HepG2 (cell line): ENCODE results near the gene NCBP1. TPM values are rescaled to one million over a fixed set of nuclear protein-coding genes. Genes with fewer than 3 reads are reported as not detected.

Experiments used
- ATAC-seq: fragments of 200-7000 bp; cut with Tn5 transposase; 3 replicates; pipeline ENCODE4 v1.9.1; 2020; ENCODE audit warnings: mild to moderate bottlenecking, moderate library complexity
- BruUV-seq: library from RNA; stranded (reverse); fragments of 400-500 nt; replicated peaks from 2 replicates; lab custom pipeline; 2021; lab: Mats Ljungman, UMichigan
- CTCF ChIA-PET: fragments of 300-600 bp; formaldehyde crosslinking; extraction: SDS; loops from one replicate; lab custom pipeline; 2021; ENCODE audit warnings: low total read pairs, inconsistent platforms, low intra/inter-chr PET ratio; lab: Yijun Ruan, JAX
- POLR2A ChIA-PET: fragments of 350-600 bp; sonication (Branson Sonifier 250); formaldehyde crosslinking; loops from one replicate; lab custom pipeline; 2020; ENCODE audit warnings: antibody characterized with exemption, inconsistent platforms; lab: Yijun Ruan, JAX
- DNase-seq: peaks from one replicate; pipeline ENCODE4 v3.0.0-alpha.2; 2015; ENCODE audit warnings: low spot score
- FAIRE-seq: peaks from 3 replicates; lab custom pipeline; 2011; peaks lifted over from hg19 to GRCh38; lab: Jason Lieb, UNC
- H2AFZ ChIP-seq: one replicate; pipeline ENCODE4 v1.6.1; 2011; ENCODE audit warnings: low read length, inconsistent platforms
- H3K27ac ChIP-seq: fragments of 300-600 bp; 3 replicates; pipeline ENCODE4 v1.8.0; 2011; ENCODE audit warnings: mixed run types, mild to moderate bottlenecking, mixed read lengths, low read length, inconsistent platforms; ENCODE audit not compliant: insufficient read depth; ENCODE audit errors: extremely low read length
- H3K27me3 ChIP-seq, 2 experiments: fragments of 200-600 bp in 1 of 2; 2 replicates in 1 of 2; 3 replicates in 1 of 2; pipeline versions ENCODE4 v1.6.0 to v1.8.0; 2011; ENCODE audit warnings: low read length in 2 of 2, mild to moderate bottlenecking in 2 of 2, moderate library complexity in 2 of 2, inconsistent platforms in 1 of 2; ENCODE audit not compliant: insufficient read depth in 2 of 2, control insufficient read depth in 1 of 2
- H3K36me3 ChIP-seq, 2 experiments: fragments of 200-600 bp in 1 of 2; replicated peaks in 1 of 2; 2 replicates in 1 of 2; 3 replicates in 1 of 2; pipeline versions ENCODE4 v1.5.1 to v1.8.0; 2011; ENCODE audit warnings: low read length in 2 of 2, inconsistent platforms in 1 of 2; ENCODE audit not compliant: insufficient read depth in 2 of 2, control insufficient read depth in 1 of 2
- H3K4me1 ChIP-seq: 2 replicates; pipeline ENCODE4 v1.5.1; 2012; ENCODE audit warnings: low read length, inconsistent platforms; ENCODE audit not compliant: insufficient read depth
- H3K4me2 ChIP-seq: 2 replicates; pipeline ENCODE4 v1.6.0; 2011; ENCODE audit warnings: low read depth, low read length, inconsistent platforms
- H3K4me3 ChIP-seq, 3 experiments: fragments of 200-600 bp in 1 of 3; sonication (generic), shearing (Covaris generic) in 1 of 3; replicated peaks in 1 of 3; 2 replicates each; pipeline ENCODE4 v1.5.1; 2011 to 2016; ENCODE audit warnings: low read length in 3 of 3, inconsistent platforms in 2 of 3, low read depth in 2 of 3, mild to moderate bottlenecking in 2 of 3, control low read depth in 1 of 3, mixed read lengths in 1 of 3; ENCODE audit not compliant: insufficient read depth in 1 of 3
- H3K79me2 ChIP-seq: one replicate; pipeline ENCODE4 v1.6.1; 2011; ENCODE audit warnings: low read length, inconsistent platforms; ENCODE audit not compliant: insufficient read depth
- H3K9ac ChIP-seq: 2 replicates; pipeline ENCODE4 v1.6.0; 2011; ENCODE audit warnings: mild to moderate bottlenecking, low read depth, low read length, inconsistent platforms; ENCODE audit not compliant: insufficient read depth
- H3K9me3 ChIP-seq: 2 replicates; pipeline ENCODE4 v1.5.1; 2012; ENCODE audit warnings: mild to moderate bottlenecking, low read length
- H4K20me1 ChIP-seq: 2 replicates; pipeline ENCODE4 v1.6.0; 2011; ENCODE audit warnings: inconsistent platforms, mild to moderate bottlenecking, low read length, moderate library complexity; ENCODE audit not compliant: insufficient read depth
- CBFB ChIP-seq: sonication (generic); formaldehyde crosslinking; IDR thresholded peaks from 2 replicates; pipeline ENCODE4 v1.4.0; 2020; ENCODE audit warnings: missing genetic modification reagents
- CEBPZ ChIP-seq: IDR thresholded peaks from 2 replicates; pipeline ENCODE4 v1.6.1; 2012; ENCODE audit warnings: low read length, improper control_type of control experiment
- RFXAP ChIP-seq: sonication (generic); formaldehyde crosslinking; IDR thresholded peaks from 2 replicates; pipeline ENCODE4 v1.4.0; 2020; ENCODE audit warnings: missing genetic modification reagents, borderline replicate concordance
- SIN3B ChIP-seq: fragments of 150-350 bp; IDR thresholded peaks from 2 replicates; pipeline ENCODE4 v1.6.1; 2014; ENCODE audit warnings: low read length
- SOX5 ChIP-seq: IDR thresholded peaks from 2 replicates; pipeline ENCODE4 v1.6.1; 2016; ENCODE audit warnings: borderline replicate concordance
- STAT5B ChIP-seq: sonication (generic); formaldehyde crosslinking; IDR thresholded peaks from 2 replicates; pipeline ENCODE4 v1.4.0; 2020; ENCODE audit warnings: missing genetic modification reagents
- ZBTB44 ChIP-seq: sonication (generic); formaldehyde crosslinking; IDR thresholded peaks from 2 replicates; pipeline ENCODE4 v1.4.0; 2020; ENCODE audit warnings: missing genetic modification reagents
- ZNF10 ChIP-seq: sonication (generic); formaldehyde crosslinking; IDR thresholded peaks from 2 replicates; pipeline ENCODE4 v1.4.0; 2020; ENCODE audit warnings: mild to moderate bottlenecking, low read depth, missing genetic modification reagents, borderline replicate concordance
- ZNF530 ChIP-seq: sonication (generic); formaldehyde crosslinking; IDR thresholded peaks from 2 replicates; pipeline ENCODE4 v1.5.0; 2020; ENCODE audit warnings: low read depth, mild to moderate bottlenecking, missing genetic modification reagents
- ZNF720 ChIP-seq: sonication (generic); formaldehyde crosslinking; IDR thresholded peaks from 2 replicates; pipeline ENCODE4 v1.4.0; 2020; ENCODE audit warnings: missing genetic modification reagents
- ZNF883 ChIP-seq: sonication (generic); formaldehyde crosslinking; IDR thresholded peaks from 2 replicates; pipeline ENCODE4 v1.5.1; 2020; ENCODE audit warnings: mild to moderate bottlenecking, missing genetic modification reagents; ENCODE audit errors: not compliant biosample characterization
- WGBS: methylation state at CpG from one replicate; pipeline ENCODE4 v1.1.6; 2017; ENCODE audit warnings: low lambda C conversion rate; 5-methylcytosine and 5-hydroxymethylcytosine counted together
- in situ Hi-C: cut with HindIII; loops from 2 replicates; pipeline ENCODE4 v1.10.0; 2017; ENCODE audit warnings: low pct_unique_long_range_greater_than_20kb; ENCODE audit not compliant: extremely low pct_ligation_motif_present
- intact Hi-C: fragments of 100-400 bp; cut with micrococcal nuclease; formaldehyde crosslinking; loops from one replicate; pipeline ENCODE4 v1.10.0; 2022; ENCODE audit not compliant: unreplicated experiment
- polyA plus RNA-seq, 8 experiments: library from polyadenylated mRNA; depleted of rRNA in 3 of 8; stranded (reverse) in 7 of 8; unstranded in 1 of 8; fragments of >200 nt; fragmentation: Illumina TruSeq in 4 of 8; extraction: Trizol in 4 of 8; gene quantifications; 2 replicates each; pipeline versions ENCODE4 v1.2.1 to v1.2.3, GENCODE V29; 2011 to 2016; ENCODE audit warnings: low read depth in 4 of 8, missing spikeins in 1 of 8, mixed read lengths in 1 of 8; ENCODE audit not compliant: insufficient read depth in 1 of 8
- total RNA-seq, 5 experiments: library from RNA; depleted of rRNA; stranded (reverse); fragments of >200 nt; fragmentation: Illumina TruSeq; extraction: Trizol; gene quantifications; 2 replicates each; pipeline ENCODE4 v1.2.3, GENCODE V29; 2016; ENCODE audit warnings: low read depth in 1 of 5
- TF ChIP-seq, protein P1 (sequence below): IDR thresholded peaks from 2 replicates; pipeline ENCODE4 v1.6.1; 2012; ENCODE audit warnings: inconsistent platforms
- TF ChIP-seq, protein P2 (sequence below): sonication (generic); formaldehyde crosslinking; IDR thresholded peaks from 2 replicates; pipeline ENCODE4 v1.4.0; 2020; ENCODE audit warnings: missing genetic modification reagents, borderline replicate concordance
- TF ChIP-seq, protein P3 (sequence below): IDR thresholded peaks from 2 replicates; pipeline ENCODE4 v1.6.1; 2016; ENCODE audit warnings: missing genetic modification reagents, missing compliant biosample characterization

NCBP1 gene
- total and polyA plus RNA-seq, 2 of the 13 experiments (the other 11 are each of a cell fraction or from before 2014, with no cell fraction given), result 13.3 to 40.2 TPM

- intact Hi-C loops (no loop called here), in situ Hi-C loops (no loop called here)
- no TSS peak for BruUV-seq
- H3K9me3 ChIP-seq, result no peaks in the 10 kb centered on the region
- H3K27me3 ChIP-seq, result no peaks in the 10 kb centered on the region
- H3K4me2 ChIP-seq, result no peak overlapping the region
- H3K36me3 ChIP-seq, result peaks cover 16 to 85% of the 10 kb centered on the region in 2 experiments
- H4K20me1 ChIP-seq, result no peaks in the 10 kb centered on the region
- ATAC-seq (no peak), DNase-seq (no peak), FAIRE-seq (no peak)
- H3K4me1 ChIP-seq, result 0 out of 2 replicates have a peak, but pooled peaks cover 6% of the 10 kb centered on the region
- H3K79me2 ChIP-seq, result no peaks in the 10 kb centered on the region
- TF ChIP-seq CBFB (CRISPR knock-in tag) (no peak), ZNF10 (no peak), ZNF883 (CRISPR knock-in tag) (no peak), ZNF530 (CRISPR knock-in tag) (no peak), CEBPZ (no peak), ZBTB44 (no peak), ZNF720 (CRISPR knock-in tag) (no peak), STAT5B (CRISPR knock-in tag) (no peak), SIN3B (no peak), RFXAP (no peak), SOX5 (CRISPR knock-in tag) (no peak)
- TF ChIP-seq, protein P1, sequence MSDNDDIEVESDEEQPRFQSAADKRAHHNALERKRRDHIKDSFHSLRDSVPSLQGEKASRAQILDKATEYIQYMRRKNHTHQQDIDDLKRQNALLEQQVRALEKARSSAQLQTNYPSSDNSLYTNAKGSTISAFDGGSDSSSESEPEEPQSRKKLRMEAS, result no peak
- TF ChIP-seq, protein P2, sequence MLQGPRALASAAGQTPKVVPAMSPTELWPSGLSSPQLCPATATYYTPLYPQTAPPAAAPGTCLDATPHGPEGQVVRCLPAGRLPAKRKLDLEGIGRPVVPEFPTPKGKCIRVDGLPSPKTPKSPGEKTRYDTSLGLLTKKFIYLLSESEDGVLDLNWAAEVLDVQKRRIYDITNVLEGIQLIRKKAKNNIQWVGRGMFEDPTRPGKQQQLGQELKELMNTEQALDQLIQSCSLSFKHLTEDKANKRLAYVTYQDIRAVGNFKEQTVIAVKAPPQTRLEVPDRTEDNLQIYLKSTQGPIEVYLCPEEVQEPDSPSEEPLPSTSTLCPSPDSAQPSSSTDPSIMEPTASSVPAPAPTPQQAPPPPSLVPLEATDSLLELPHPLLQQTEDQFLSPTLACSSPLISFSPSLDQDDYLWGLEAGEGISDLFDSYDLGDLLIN (CRISPR knock-in tag), result no peak
- TF ChIP-seq, protein P3, sequence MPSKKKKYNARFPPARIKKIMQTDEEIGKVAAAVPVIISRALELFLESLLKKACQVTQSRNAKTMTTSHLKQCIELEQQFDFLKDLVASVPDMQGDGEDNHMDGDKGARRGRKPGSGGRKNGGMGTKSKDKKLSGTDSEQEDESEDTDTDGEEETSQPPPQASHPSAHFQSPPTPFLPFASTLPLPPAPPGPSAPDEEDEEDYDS, result no peak
- H3K9ac ChIP-seq, result no peak overlapping the region
- no peak overlapping the region for H2AFZ ChIP-seq
- POLR2A ChIA-PET, result no interaction called here
- WGBS, result 97% methylated on average over 2 of the region's 2 CpGs
- no peak overlapping the region for H3K27ac ChIP-seq
- H3K4me3 ChIP-seq, result no peak overlapping the region
- CTCF ChIA-PET, result no interaction called here
Observed at GRCh38 chr9:97660847-97661246, 27.2 kb downstream of the NCBP1 start.
